Keratinocyte (primary cell): ENCODE results near the gene UPF1. TPM values are rescaled to one million over a fixed set of nuclear protein-coding genes. Genes with fewer than 3 reads are reported as not detected.

ENCODE experiments used
- DNase-seq: peaks from one replicate; pipeline ENCODE4 v3.0.0-alpha.2; 2011; ENCODE audit warnings: low read depth, missing footprints, low spot score
- FAIRE-seq: peaks from 2 replicates; lab custom pipeline; 2011; peaks lifted over from hg19 to GRCh38; lab: Jason Lieb, UNC
- H2AFZ ChIP-seq: 2 replicates; pipeline ENCODE4 v1.6.0; 2012; ENCODE audit warnings: low read length, control low read depth, inconsistent platforms; ENCODE audit not compliant: control insufficient read depth
- H3K27ac ChIP-seq: 2 replicates; pipeline ENCODE4 v1.5.1; 2011; ENCODE audit warnings: low read length; ENCODE audit not compliant: control insufficient read depth, insufficient read depth
- H3K27me3 ChIP-seq: 3 replicates; pipeline ENCODE4 v1.6.0; 2011; ENCODE audit warnings: low read length; ENCODE audit not compliant: control insufficient read depth, insufficient read depth; ENCODE audit errors: extremely low read depth
- H3K36me3 ChIP-seq, 2 experiments: 2 replicates in 1 of 2; 3 replicates in 1 of 2; pipeline ENCODE4 v1.5.1; 2011; ENCODE audit warnings: low read length in 2 of 2, mild to moderate bottlenecking in 1 of 2; ENCODE audit not compliant: control insufficient read depth in 2 of 2, insufficient read depth in 2 of 2; ENCODE audit errors: extremely low read depth in 1 of 2
- H3K4me1 ChIP-seq: 3 replicates; pipeline ENCODE4 v1.5.1; 2011; ENCODE audit warnings: low read length; ENCODE audit not compliant: control insufficient read depth, insufficient read depth; ENCODE audit errors: extremely low read depth
- H3K4me2 ChIP-seq: 3 replicates; pipeline ENCODE4 v1.6.0; 2011; ENCODE audit warnings: low read depth, low read length; ENCODE audit not compliant: control insufficient read depth, insufficient read depth; ENCODE audit errors: extremely low read depth
- H3K4me3 ChIP-seq, 3 experiments: fragments of 200-600 bp in 1 of 3; sonication (generic) in 1 of 3; 2 replicates in 2 of 3; 3 replicates in 1 of 3; pipeline ENCODE4 v1.5.1; 2011 to 2016; ENCODE audit warnings: low read length in 3 of 3, mild to moderate bottlenecking in 3 of 3, control low read depth in 2 of 3, inconsistent platforms in 1 of 3, low read depth in 1 of 3, mixed read lengths in 1 of 3, mixed run types in 1 of 3, moderate library complexity in 1 of 3; ENCODE audit not compliant: control insufficient read depth in 2 of 3, insufficient read depth in 2 of 3; ENCODE audit errors: extremely low read depth in 1 of 3
- H3K79me2 ChIP-seq: 2 replicates; pipeline ENCODE4 v1.6.0; 2012; ENCODE audit warnings: low read length; ENCODE audit not compliant: control insufficient read depth, insufficient read depth
- H3K9ac ChIP-seq: 3 replicates; pipeline ENCODE4 v1.6.0; 2011; ENCODE audit warnings: low read length; ENCODE audit not compliant: control insufficient read depth, insufficient read depth; ENCODE audit errors: extremely low read depth
- H3K9me1 ChIP-seq: 3 replicates; pipeline ENCODE4 v1.6.0; 2011; ENCODE audit warnings: low read length; ENCODE audit not compliant: control insufficient read depth, insufficient read depth; ENCODE audit errors: extremely low read depth
- H3K9me3 ChIP-seq: 2 replicates; pipeline ENCODE4 v1.5.1; 2012; ENCODE audit warnings: low read depth, low read length; ENCODE audit not compliant: control insufficient read depth
- H4K20me1 ChIP-seq: 3 replicates; pipeline ENCODE4 v1.6.0; 2011; ENCODE audit warnings: low read length; ENCODE audit not compliant: control insufficient read depth, insufficient read depth; ENCODE audit errors: extremely low read depth
- EZH2 ChIP-seq: IDR thresholded peaks from one replicate; pipeline ENCODE4 v1.6.1; 2012; ENCODE audit warnings: inconsistent platforms, mild to moderate bottlenecking, low read length, moderate library complexity
- dilution Hi-C: fragments of 300-500 bp; cut with MboI; formaldehyde crosslinking; loops from one replicate; pipeline ENCODE4 v1.7.0; 2020; ENCODE audit warnings: low sequenced_read_pairs; ENCODE audit not compliant: extremely low pct_ligation_motif_present
- polyA plus RNA-seq, 5 experiments: library from polyadenylated mRNA; depleted of rRNA in 3 of 5; stranded (reverse) in 3 of 5; stranded (forward) in 1 of 5; unstranded in 1 of 5; fragments of >200 nt; gene quantifications; 1 replicate in 1 of 5; 2 replicates in 3 of 5; 3 replicates in 1 of 5; pipeline versions ENCODE4 v1.2.1 to v1.2.3, GENCODE V29; 2011 to 2012; ENCODE audit warnings: missing spikeins in 2 of 5, low read depth in 1 of 5, low replicate concordance in 1 of 5
- TF ChIP-seq, protein P1 (sequence below), 3 experiments: IDR thresholded peaks in 1 of 3; conservative IDR thresholded peaks in 1 of 3; optimal IDR thresholded peaks in 1 of 3; 2 replicates in 2 of 3; 3 replicates in 1 of 3; pipeline versions ENCODE3 to v1.5.1; 2011; ENCODE audit warnings: low read length in 3 of 3, mild to moderate bottlenecking in 3 of 3, moderate library complexity in 2 of 3, control low read depth in 1 of 3, inconsistent platforms in 1 of 3; ENCODE audit not compliant: insufficient read depth in 2 of 3; ENCODE audit errors: extremely low read depth in 1 of 3

The UPF1 gene
- polyA plus RNA-seq, 1 donor (not counting 4 experiments of a cell fraction or from before 2014, with no cell fraction given) = 33.7 TPM

DNA sequence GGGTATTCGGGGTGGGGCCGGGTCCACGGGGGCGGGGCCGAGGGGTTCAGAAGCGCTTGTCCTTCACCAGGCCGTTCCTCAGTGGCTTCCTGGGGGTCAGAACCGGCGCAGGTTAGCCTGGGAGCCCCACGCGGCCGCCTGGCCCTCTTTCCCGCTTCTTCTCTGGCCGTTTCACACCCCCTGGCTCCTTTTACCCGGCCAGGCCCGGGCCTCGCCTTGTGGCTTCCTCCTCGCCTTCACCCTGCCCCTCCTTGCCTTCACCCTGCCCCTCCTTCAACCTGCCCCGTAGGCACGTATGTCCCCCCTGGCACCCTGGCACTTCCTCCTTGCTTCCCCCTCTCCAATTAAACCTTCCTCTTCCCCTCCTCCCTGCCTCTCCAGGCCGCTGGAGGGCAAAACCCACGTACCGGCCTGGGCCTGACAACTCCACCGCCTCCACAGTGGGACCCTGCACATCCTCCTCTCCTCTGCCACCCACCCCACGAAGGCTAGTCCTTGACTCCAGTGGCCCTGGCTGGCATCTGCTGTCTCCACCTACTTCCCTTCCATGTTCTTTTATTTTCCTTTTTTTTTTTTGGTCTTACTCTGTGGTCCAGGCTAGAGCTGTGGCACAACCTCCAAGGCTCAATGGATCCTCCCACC is 38.9 kb downstream of the UPF1 start:
- no peak for FAIRE-seq
- Histone ChIP-seq H3K27me3 (peaks cover 6% of the 10 kb centered on the region), H4K20me1 (no peaks in the 10 kb centered on the region), H3K9me1 (no peaks in the 10 kb centered on the region), H3K4me1 (no peaks in the 10 kb centered on the region), H3K9ac (no peak overlapping the region), H3K36me3 (peaks cover 14 to 15% of the 10 kb centered on the region in 2 experiments), H3K79me2 (no peaks in the 10 kb centered on the region), H2AFZ (no peak overlapping the region), H3K4me3 (no peak overlapping the region), H3K4me2 (no peak overlapping the region), H3K9me3 (no peaks in the 10 kb centered on the region), H3K27ac (no peak overlapping the region)
- DNase-seq = no peak
- TF ChIP-seq, protein P1, sequence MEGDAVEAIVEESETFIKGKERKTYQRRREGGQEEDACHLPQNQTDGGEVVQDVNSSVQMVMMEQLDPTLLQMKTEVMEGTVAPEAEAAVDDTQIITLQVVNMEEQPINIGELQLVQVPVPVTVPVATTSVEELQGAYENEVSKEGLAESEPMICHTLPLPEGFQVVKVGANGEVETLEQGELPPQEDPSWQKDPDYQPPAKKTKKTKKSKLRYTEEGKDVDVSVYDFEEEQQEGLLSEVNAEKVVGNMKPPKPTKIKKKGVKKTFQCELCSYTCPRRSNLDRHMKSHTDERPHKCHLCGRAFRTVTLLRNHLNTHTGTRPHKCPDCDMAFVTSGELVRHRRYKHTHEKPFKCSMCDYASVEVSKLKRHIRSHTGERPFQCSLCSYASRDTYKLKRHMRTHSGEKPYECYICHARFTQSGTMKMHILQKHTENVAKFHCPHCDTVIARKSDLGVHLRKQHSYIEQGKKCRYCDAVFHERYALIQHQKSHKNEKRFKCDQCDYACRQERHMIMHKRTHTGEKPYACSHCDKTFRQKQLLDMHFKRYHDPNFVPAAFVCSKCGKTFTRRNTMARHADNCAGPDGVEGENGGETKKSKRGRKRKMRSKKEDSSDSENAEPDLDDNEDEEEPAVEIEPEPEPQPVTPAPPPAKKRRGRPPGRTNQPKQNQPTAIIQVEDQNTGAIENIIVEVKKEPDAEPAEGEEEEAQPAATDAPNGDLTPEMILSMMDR (optimal IDR thresholded peaks at IDR 0.05 in 1 of 3, IDR thresholded peaks at IDR 0.05 in 1 of 3, conservative IDR thresholded peaks at IDR 0.05 in 1 of 3; ENCODE audit: extremely low read depth in 1 of 3, insufficient read depth in 2 of 3, low read length in 3 of 3) = no peak
- no peak for TF ChIP-seq EZH2
- dilution Hi-C loops = no loop called here

GRCh38 chr19:18871543-18871942 is 39.8 kb downstream of the UPF1 start:
- Histone ChIP-seq H3K36me3 (peaks cover 8 to 10% of the 10 kb centered on the region in 2 experiments), H3K4me3 (no peak overlapping the region), H4K20me1 (no peaks in the 10 kb centered on the region), H3K9me3 (no peaks in the 10 kb centered on the region), H3K9ac (no peak overlapping the region), H3K4me1 (no peaks in the 10 kb centered on the region), H3K27me3 (peaks cover 6% of the 10 kb centered on the region), H3K79me2 (no peaks in the 10 kb centered on the region), H3K27ac (no peak overlapping the region), H3K4me2 (no peak overlapping the region), H2AFZ (no peak overlapping the region), H3K9me1 (no peaks in the 10 kb centered on the region)
- no peak for FAIRE-seq
- dilution Hi-C loops = no loop called here
- TF ChIP-seq EZH2 = no peak
- TF ChIP-seq, protein P1 (optimal IDR thresholded peaks at IDR 0.05 in 1 of 3, IDR thresholded peaks at IDR 0.05 in 1 of 3, conservative IDR thresholded peaks at IDR 0.05 in 1 of 3; ENCODE audit: extremely low read depth in 1 of 3, insufficient read depth in 2 of 3, low read length in 3 of 3) = no peak
- no peak for DNase-seq
